BE2C (cell line): Measurements from ENCODE around the gene DHRS3.
"Not testable (repeated sequence)": the region's sequence is repeated elsewhere in the genome, so short reads cannot be mapped to it uniquely, and the experiment has no call there.

Source experiments
- DNase-seq: peaks from one replicate; pipeline ENCODE4 v3.0.0-alpha.2; 2020
- H3K27me3 ChIP-seq: fragments of 250-450 bp; sonication (Bioruptor Pico); 2 replicates; pipeline ENCODE4 v1.5.1; 2020; ENCODE audit warnings: mild to moderate bottlenecking
- H3K36me3 ChIP-seq: fragments of 250-450 bp; sonication (Bioruptor Pico); 2 replicates; pipeline ENCODE4 v1.5.1; 2020; ENCODE audit warnings: mild to moderate bottlenecking
- H3K4me1 ChIP-seq: fragments of 250-450 bp; sonication (Bioruptor Pico); 2 replicates; pipeline ENCODE4 v1.5.1; 2020
- H3K4me3 ChIP-seq: 2 replicates; pipeline ENCODE4 v1.5.1; 2011; ENCODE audit warnings: low read depth, low read length
- H3K9me3 ChIP-seq: fragments of 250-450 bp; sonication (Bioruptor Pico); 2 replicates; pipeline ENCODE4 v1.5.1; 2020
- CTCF ChIP-seq: IDR thresholded peaks from 2 replicates; pipeline ENCODE4 v1.5.1; 2012; ENCODE audit warnings: mild to moderate bottlenecking, low read depth, low read length

DHRS3 gene

GRCh38 chr1:12649971-12650421, 32.0 kb upstream of the DHRS3 start:
- Histone ChIP-seq H3K4me1 (no peaks in the 10 kb centered on the region), H3K27me3 (no peaks in the 10 kb centered on the region), H3K36me3 (no peaks in the 10 kb centered on the region), H3K4me3 (no peak overlapping the region), H3K9me3 (no peaks in the 10 kb centered on the region)
- DNase-seq: no peak
- no peak for TF ChIP-seq CTCF

- H3K36me3 ChIP-seq: no peaks in the 10 kb centered on the region
- no peaks in the 10 kb centered on the region for H3K27me3 ChIP-seq
- TF ChIP-seq CTCF: no peak
- no peaks in the 10 kb centered on the region for H3K9me3 ChIP-seq
- DNase-seq: no peak
- H3K4me3 ChIP-seq: no peak overlapping the region
- no peaks in the 10 kb centered on the region for H3K4me1 ChIP-seq
These were observed 30.7 kb upstream of the DHRS3 start for GRCh38 chr1:12648741-12649140.

GRCh38 chr1:12645401-12645800, 27.4 kb upstream of the DHRS3 start:
- not testable (repeated sequence) for H3K4me3 ChIP-seq, H3K4me1 ChIP-seq, H3K9me3 ChIP-seq, H3K27me3 ChIP-seq, H3K36me3 ChIP-seq, DNase-seq

- Histone ChIP-seq H3K9me3 (no peaks in the 10 kb centered on the region), H3K36me3 (no peaks in the 10 kb centered on the region), H3K27me3 (no peaks in the 10 kb centered on the region), H3K4me1 (no peaks in the 10 kb centered on the region), H3K4me3 (no peak overlapping the region)
- no peak for TF ChIP-seq CTCF
- no peak for DNase-seq
These were observed 26.8 kb upstream of the DHRS3 start for GRCh38 chr1:12644829-12645228.

- H3K4me3 ChIP-seq: no peak overlapping the region
- no peak for TF ChIP-seq CTCF
- H3K27me3 ChIP-seq: no peaks in the 10 kb centered on the region
- no peaks in the 10 kb centered on the region for H3K9me3 ChIP-seq
- no peaks in the 10 kb centered on the region for H3K36me3 ChIP-seq
- DNase-seq: no peak
- no peaks in the 10 kb centered on the region for H3K4me1 ChIP-seq
These were observed 26.2 kb upstream of the DHRS3 start for GRCh38 chr1:12644237-12644636.

GRCh38 chr1:12643785-12644184, 25.8 kb upstream of the DHRS3 start, which contains the start of gene AADACL4:
Gene AADACL4 (plus strand): TSS chr1:12644085. CDS start chr1:12644547, 462 bp downstream.
- DNase-seq: no peak
- TF ChIP-seq CTCF: no peak
- Histone ChIP-seq H3K4me3 (no peak within 1 kb of the TSS), H3K9me3 (no peaks in the 10 kb centered on the region), H3K27me3 (no peaks in the 10 kb centered on the region), H3K4me1 (no peaks in the 10 kb centered on the region), H3K36me3 (no peaks in the 10 kb centered on the region)

- no peaks in the 10 kb centered on the region for H3K36me3 ChIP-seq
- H3K4me3 ChIP-seq: no peak overlapping the region
- H3K27me3 ChIP-seq: no peaks in the 10 kb centered on the region
- no peak for DNase-seq
- no peaks in the 10 kb centered on the region for H3K9me3 ChIP-seq
- H3K4me1 ChIP-seq: no peaks in the 10 kb centered on the region
- TF ChIP-seq CTCF: no peak
These were observed 25.1 kb upstream of the DHRS3 start for GRCh38 chr1:12643079-12643478.
